Measurements from ENCODE around the gene SLC39A12.

The SLC39A12 gene

GRCh38 chr10:18079665-18080295, 128.1 kb downstream of the SLC39A12 start:
- no peak overlapping the region for H3K9ac ChIP-seq (ENCODE audit: low read depth, low read length, poor library complexity, severe bottlenecking)
- TF ChIP-seq CTCF (conservative IDR thresholded peaks at IDR 0.05; ENCODE audit: low read length) (no peak), EZH2phosphoT487 (IDR thresholded peaks at IDR 0.05; ENCODE audit: borderline replicate concordance) (no peak)
- H4K20me1 ChIP-seq (ENCODE audit: insufficient read depth, low read length, poor library complexity, severe bottlenecking): no peaks in the 10 kb centered on the region
- H3K9me2 ChIP-seq (replicated peaks; ENCODE audit: low read depth, low read length): no peaks in the 10 kb centered on the region
- no peaks in the 10 kb centered on the region for H3K27me3 ChIP-seq (ENCODE audit: insufficient read depth, low read length, poor library complexity, severe bottlenecking)
- no peaks in the 10 kb centered on the region for H3F3A ChIP-seq (ENCODE audit: low read depth)
- no peak overlapping the region for H2AFZ ChIP-seq (ENCODE audit: low read length)
- no peaks in the 10 kb centered on the region for H3K36me3 ChIP-seq (ENCODE audit: insufficient read depth, low read length)
- no peaks in the 10 kb centered on the region for H3K79me2 ChIP-seq (ENCODE audit: insufficient read depth, low read length)
- H3K9me3 ChIP-seq (ENCODE audit: insufficient read depth, low read depth, low read length): no peaks in the 10 kb centered on the region
- H3K4me3 ChIP-seq (ENCODE audit: low read length, poor library complexity, severe bottlenecking): no peak overlapping the region
- no peaks in the 10 kb centered on the region for H3K4me1 ChIP-seq (ENCODE audit: insufficient read depth, low read length, poor library complexity, severe bottlenecking)
- H3K4me2 ChIP-seq (ENCODE audit: low read depth, low read length, poor library complexity, severe bottlenecking): no peak overlapping the region

GRCh38 chr10:18082381-18082780, 130.7 kb downstream of the SLC39A12 start:
- H3K4me3 ChIP-seq (ENCODE audit: low read length, poor library complexity, severe bottlenecking): no peak overlapping the region
- no peak overlapping the region for H2AFZ ChIP-seq (ENCODE audit: low read length)
- no peaks in the 10 kb centered on the region for H3K4me1 ChIP-seq (ENCODE audit: insufficient read depth, low read length, poor library complexity, severe bottlenecking)
- no peaks in the 10 kb centered on the region for H3K27me3 ChIP-seq (ENCODE audit: insufficient read depth, low read length, poor library complexity, severe bottlenecking)
- no peaks in the 10 kb centered on the region for H3K9me2 ChIP-seq (replicated peaks; ENCODE audit: low read depth, low read length)
- H3K9ac ChIP-seq (ENCODE audit: low read depth, low read length, poor library complexity, severe bottlenecking): no peak overlapping the region
- TF ChIP-seq CTCF (conservative IDR thresholded peaks at IDR 0.05; ENCODE audit: low read length) (no peak), EZH2phosphoT487 (IDR thresholded peaks at IDR 0.05; ENCODE audit: borderline replicate concordance) (no peak)
- no peaks in the 10 kb centered on the region for H3K36me3 ChIP-seq (ENCODE audit: insufficient read depth, low read length)
- no peaks in the 10 kb centered on the region for H3F3A ChIP-seq (ENCODE audit: low read depth)
- H3K4me2 ChIP-seq (ENCODE audit: low read depth, low read length, poor library complexity, severe bottlenecking): no peak overlapping the region
- H4K20me1 ChIP-seq (ENCODE audit: insufficient read depth, low read length, poor library complexity, severe bottlenecking): no peaks in the 10 kb centered on the region
- no peaks in the 10 kb centered on the region for H3K9me3 ChIP-seq (ENCODE audit: insufficient read depth, low read depth, low read length)
- H3K79me2 ChIP-seq (ENCODE audit: insufficient read depth, low read length): no peaks in the 10 kb centered on the region

GRCh38 chr10:18085855-18086254, 134.1 kb downstream of the SLC39A12 start:
- H4K20me1 ChIP-seq (ENCODE audit: insufficient read depth, low read length, poor library complexity, severe bottlenecking): no peaks in the 10 kb centered on the region
- H3F3A ChIP-seq (ENCODE audit: low read depth): no peaks in the 10 kb centered on the region
- H3K4me2 ChIP-seq (ENCODE audit: low read depth, low read length, poor library complexity, severe bottlenecking): no peak overlapping the region
- H3K79me2 ChIP-seq (ENCODE audit: insufficient read depth, low read length): no peaks in the 10 kb centered on the region
- no peaks in the 10 kb centered on the region for H3K4me1 ChIP-seq (ENCODE audit: insufficient read depth, low read length, poor library complexity, severe bottlenecking)
- no peaks in the 10 kb centered on the region for H3K9me3 ChIP-seq (ENCODE audit: insufficient read depth, low read depth, low read length)
- no peak for TF ChIP-seq CTCF (conservative IDR thresholded peaks at IDR 0.05; ENCODE audit: low read length)
- TF ChIP-seq EZH2phosphoT487 (IDR thresholded peaks at IDR 0.05; ENCODE audit: borderline replicate concordance): no peak
- no peak overlapping the region for H3K4me3 ChIP-seq (ENCODE audit: low read length, poor library complexity, severe bottlenecking)
- no peaks in the 10 kb centered on the region for H3K36me3 ChIP-seq (ENCODE audit: insufficient read depth, low read length)
- no peaks in the 10 kb centered on the region for H3K9me2 ChIP-seq (replicated peaks; ENCODE audit: low read depth, low read length)
- no peak overlapping the region for H3K9ac ChIP-seq (ENCODE audit: low read depth, low read length, poor library complexity, severe bottlenecking)
- H2AFZ ChIP-seq (ENCODE audit: low read length): no peak overlapping the region
- H3K27me3 ChIP-seq (ENCODE audit: insufficient read depth, low read length, poor library complexity, severe bottlenecking): no peaks in the 10 kb centered on the region
